Kidney (tissue), 14 donors: ENCODE measurements around the gene ATP1A1. TPM values are rescaled to one million over a fixed set of nuclear protein-coding genes. Genes with fewer than 3 reads are reported as not detected.

Experiments used
- DNase-seq, 5 donors: peaks; one replicate each; pipeline ENCODE4 v3.0.0-alpha.2; 2013 to 2020
- FAIRE-seq: peaks from 2 replicates; lab custom pipeline; 2012; peaks lifted over from hg19 to GRCh38; lab: Jason Lieb, UNC
- H3K27ac ChIP-seq, 2 donors: one replicate each; pipeline ENCODE4 v1.7.0; 2013; ENCODE audit warnings: low read depth in 2 of 2, low read length in 2 of 2, inconsistent platforms in 1 of 2
- H3K27me3 ChIP-seq: one replicate; pipeline ENCODE4 v1.7.1; 2013; ENCODE audit warnings: low read length, inconsistent platforms; ENCODE audit not compliant: control insufficient read depth, insufficient read depth
- H3K36me3 ChIP-seq, 3 donors: one replicate each; pipeline versions ENCODE4 v1.7.0 to v1.7.1; 2013; ENCODE audit warnings: low read length in 3 of 3, control low read depth in 1 of 3, inconsistent platforms in 1 of 3; ENCODE audit not compliant: insufficient read depth in 3 of 3, control insufficient read depth in 2 of 3
- H3K4me1 ChIP-seq, 3 donors: one replicate each; pipeline versions ENCODE4 v1.7.0 to v1.7.1; 2013; ENCODE audit warnings: low read length in 3 of 3, inconsistent platforms in 1 of 3, low read depth in 1 of 3; ENCODE audit not compliant: control insufficient read depth in 2 of 3, insufficient read depth in 2 of 3
- H3K4me3 ChIP-seq, 3 donors: one replicate each; pipeline versions ENCODE4 v1.7.0 to v1.8.1; 2013; ENCODE audit warnings: low read length in 3 of 3, control low read depth in 1 of 3, inconsistent platforms in 1 of 3
- H3K9ac ChIP-seq, 3 donors: one replicate each; pipeline versions ENCODE4 v1.7.0 to v1.7.1; 2013; ENCODE audit warnings: low read length in 3 of 3, control low read depth in 1 of 3, inconsistent platforms in 1 of 3
- H3K9me3 ChIP-seq, 3 donors: one replicate each; pipeline versions ENCODE4 v1.7.0 to v1.7.1; 2013; ENCODE audit warnings: low read length in 3 of 3, control low read depth in 1 of 3, inconsistent platforms in 1 of 3; ENCODE audit not compliant: control insufficient read depth in 2 of 3, insufficient read depth in 1 of 3
- CTCF ChIP-seq: IDR thresholded peaks from 3 replicates; pipeline ENCODE4 v1.5.1; 2012; ENCODE audit warnings: mild to moderate bottlenecking, moderate library complexity, borderline replicate concordance; ENCODE audit not compliant: insufficient read depth; ENCODE audit errors: extremely low read depth
- intact Hi-C: fragments of 100-400 bp; cut with DNase I; formaldehyde crosslinking; loops from one replicate; pipeline ENCODE4 v1.11.1; 2022
- polyA plus RNA-seq: library from polyadenylated mRNA; stranded (reverse); fragments of 350-450 nt; fragmentation: Illumina TruSeq; extraction: RNeasy Lipid Tissue Mini Kit (QIAGEN cat#74804); gene quantifications from one replicate; pipeline ENCODE4 v1.2.3, GENCODE V29; 2014; ENCODE audit warnings: low read depth, low replicate concordance; ENCODE audit not compliant: insufficient read depth
- total RNA-seq: library from RNA; stranded (reverse); fragmentation: NEBNext Ultra II Directional; extraction: Animal tissue kit (Norgen Biotek cat#: 25700); gene quantifications from one replicate; pipeline ENCODE4 v1.2.1, GENCODE V29; 2021
- donor health status: control.
- donor health status: control.
- donor health status: control.
- donor health status: control.
- donor health status: control.
- donor health status: DM: yes; HTN: yes; CAD: no.
- donor health status: Normal renal cell carcinoma (clear cell type).

ATP1A1 gene
- total and polyA plus RNA-seq, 2 donors from 2014 or later: 1,218 to 2,241 TPM

- no peak overlapping the region for H3K4me3 ChIP-seq
- H3K9ac ChIP-seq: no peak overlapping the region
- peaks cover 30 to 86% (median 66%) of the 10 kb centered on the region in 3 donors for H3K36me3 ChIP-seq
- H3K4me1 ChIP-seq: peaks cover 2 to 19% (median 12%) of the 10 kb centered on the region in 3 donors
- H3K27ac ChIP-seq: no peak overlapping the region
- no peaks in the 10 kb centered on the region for H3K9me3 ChIP-seq
- intact Hi-C loops: no loop called here
- H3K27me3 ChIP-seq: no peaks in the 10 kb centered on the region
- DNase-seq (no peak), FAIRE-seq (no peak)
- no peak for TF ChIP-seq CTCF
These were observed 15.1 kb downstream of the ATP1A1 start for GRCh38 chr1:116388122-116388521.

- no peak for FAIRE-seq
- no peak for TF ChIP-seq CTCF
- H3K36me3 ChIP-seq: peaks cover 30 to 95% (median 71%) of the 10 kb centered on the region in 3 donors
- DNase-seq: no peak
- H3K9me3 ChIP-seq: no peaks in the 10 kb centered on the region
- no peaks in the 10 kb centered on the region for H3K27me3 ChIP-seq
- no peak overlapping the region for H3K4me3 ChIP-seq
- H3K9ac ChIP-seq: no peak overlapping the region
- intact Hi-C loops: no loop called here
- no peak overlapping the region for H3K27ac ChIP-seq
- H3K4me1 ChIP-seq: peaks cover 0 to 16% (median 12%) of the 10 kb centered on the region in 3 donors
These were observed 16.0 kb downstream of the ATP1A1 start for GRCh38 chr1:116389013-116389412.

GRCh38 chr1:116389686-116390085 lies 16.6 kb downstream of the ATP1A1 start:
- no peak overlapping the region for H3K27ac ChIP-seq
- no peak for TF ChIP-seq CTCF
- no peak overlapping the region for H3K4me3 ChIP-seq
- intact Hi-C loops: no loop called here
- peaks cover 30 to 95% (median 72%) of the 10 kb centered on the region in 3 donors for H3K36me3 ChIP-seq
- H3K9ac ChIP-seq: no peak overlapping the region
- no peaks in the 10 kb centered on the region for H3K27me3 ChIP-seq
- FAIRE-seq (no peak), DNase-seq (no peak)
- no peaks in the 10 kb centered on the region for H3K9me3 ChIP-seq
- peaks cover 0 to 16% (median 12%) of the 10 kb centered on the region in 3 donors for H3K4me1 ChIP-seq

- FAIRE-seq (no peak), DNase-seq (no peak)
- no peak for TF ChIP-seq CTCF
- no peaks in the 10 kb centered on the region for H3K9me3 ChIP-seq
- no peak overlapping the region for H3K4me3 ChIP-seq
- intact Hi-C loops: no loop called here
- no peak overlapping the region for H3K9ac ChIP-seq
- H3K4me1 ChIP-seq: peaks cover 0 to 16% (median 12%) of the 10 kb centered on the region in 3 donors
- H3K27ac ChIP-seq: no peak overlapping the region
- no peaks in the 10 kb centered on the region for H3K27me3 ChIP-seq
- peaks cover 30 to 95% (median 70%) of the 10 kb centered on the region in 3 donors for H3K36me3 ChIP-seq
These were observed 17.2 kb downstream of the ATP1A1 start for GRCh38 chr1:116390195-116390594.
